HG03060 (cell line): Measurements from ENCODE around the gene SLC44A4.
A peak's percentile ranks its signal among the peaks of the same experiment; 100 is the strongest.
"Not testable (repeated sequence)": the region's sequence is repeated elsewhere in the genome, so short reads cannot be mapped to it uniquely, and the experiment has no call there.

Source experiments
- ATAC-seq: cut with Tn5 transposase; IDR thresholded peaks from one replicate; pipeline ENCODE4 v1.9.1; 2021; ENCODE audit warnings: low read depth, moderate number of reproducible peaks; ENCODE audit not compliant: unreplicated experiment

Gene SLC44A4

DNA sequence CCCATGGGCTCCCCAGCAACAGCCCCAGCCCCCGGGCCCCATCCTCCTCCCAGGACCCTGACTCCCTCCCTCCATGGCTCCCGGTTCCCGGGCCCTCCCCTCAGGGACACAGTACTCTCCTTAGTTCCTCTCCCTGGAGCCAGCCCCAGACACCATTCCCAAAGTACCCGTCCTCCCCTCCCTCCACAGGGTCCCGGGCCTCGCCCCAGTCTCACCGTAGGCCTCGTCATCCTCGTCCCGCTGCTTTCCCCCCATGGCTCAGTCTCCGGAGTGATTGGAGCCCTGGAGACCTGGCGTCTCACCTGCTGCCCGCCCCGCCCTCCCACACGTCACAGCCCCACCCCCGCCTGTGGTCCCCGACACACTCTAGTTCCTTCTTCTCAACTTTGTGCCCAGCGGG is at the start of gene SLC44A4:
TSS of gene SLC44A4 (minus strand) at position 272 of the 400 bp plus-strand sequence. CDS start at position 255, 17 bp downstream.
- no peak for ATAC-seq

DNA sequence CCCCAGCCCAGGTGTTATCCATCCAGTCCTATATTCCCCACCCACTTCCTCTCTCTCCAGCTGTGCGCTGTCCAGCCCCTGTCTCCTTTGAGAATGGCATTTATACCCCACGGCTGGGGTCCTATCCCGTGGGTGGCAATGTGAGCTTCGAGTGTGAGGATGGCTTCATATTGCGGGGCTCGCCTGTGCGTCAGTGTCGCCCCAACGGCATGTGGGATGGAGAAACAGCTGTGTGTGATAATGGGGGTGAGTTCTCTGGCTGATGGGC is 49.8 kb upstream of the SLC44A4 start:
- ATAC-seq: no peak

DNA sequence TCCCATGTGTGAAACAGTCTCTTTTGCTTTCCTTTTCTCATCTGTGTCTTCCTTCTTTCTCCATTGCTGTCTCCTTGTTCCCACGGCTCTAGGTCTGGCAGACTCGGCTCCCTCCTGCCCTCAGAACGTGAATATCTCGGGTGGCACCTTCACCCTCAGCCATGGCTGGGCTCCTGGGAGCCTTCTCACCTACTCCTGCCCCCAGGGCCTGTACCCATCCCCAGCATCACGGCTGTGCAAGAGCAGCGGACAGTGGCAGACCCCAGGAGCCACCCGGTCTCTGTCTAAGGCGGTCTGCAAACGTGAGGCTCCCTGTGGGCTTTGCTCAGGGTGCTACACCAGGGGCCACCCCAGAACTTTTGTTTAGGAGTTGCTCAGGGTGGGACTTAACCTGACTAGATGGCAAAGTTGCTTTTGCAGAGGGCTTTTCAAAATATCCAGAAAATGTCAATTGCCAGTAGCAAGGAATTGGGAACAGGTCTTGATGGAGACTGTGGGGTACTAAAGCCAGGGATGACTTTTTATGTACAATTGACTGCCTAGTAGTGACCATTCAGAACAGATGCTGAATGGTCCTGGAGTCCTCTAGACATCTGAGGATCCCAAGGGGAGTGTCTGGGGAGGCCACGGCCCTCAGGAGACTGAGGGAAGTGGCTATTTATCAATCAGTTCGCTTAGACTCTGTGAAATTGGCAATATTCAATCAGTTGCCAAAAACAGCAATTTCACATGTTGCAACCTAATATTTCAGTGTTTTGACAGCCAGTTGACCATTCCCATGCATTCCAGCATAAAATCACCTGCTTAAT is 49.3 kb upstream of the SLC44A4 start:
- ATAC-seq: no peak

DNA sequence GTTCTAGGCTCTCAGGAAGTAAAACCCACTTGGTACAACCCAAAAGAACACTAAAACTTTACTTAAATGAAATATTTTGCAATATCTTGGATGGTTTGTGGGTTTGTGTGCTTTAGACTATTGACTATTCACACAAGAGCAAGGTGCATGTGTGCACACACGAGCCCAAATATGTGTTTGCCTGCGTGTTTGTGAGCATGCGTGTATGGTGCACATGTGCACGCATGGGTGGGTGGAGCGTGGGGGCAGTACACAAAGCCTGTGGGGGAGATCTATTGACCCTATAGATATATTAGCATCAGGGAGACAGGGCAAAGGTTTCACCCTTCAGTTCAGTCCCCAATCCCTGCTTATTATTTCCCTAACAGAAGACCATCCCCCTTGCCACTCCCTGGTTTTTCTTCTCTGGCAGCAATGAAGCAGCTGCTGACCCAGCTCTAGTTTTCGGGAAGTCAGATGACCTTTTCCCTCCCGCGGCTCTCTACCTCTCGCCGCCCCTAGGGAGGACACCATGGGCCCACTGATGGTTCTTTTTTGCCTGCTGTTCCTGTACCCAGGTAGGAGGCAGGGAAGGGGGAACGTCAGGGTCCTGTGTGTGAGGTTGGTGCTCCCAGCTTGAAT is 48.6 kb upstream of the SLC44A4 start, which contains the start of gene C2:
TSS of gene C2 (plus strand) at position 476 of the 621 bp plus-strand sequence. CDS start at position 512, 36 bp downstream.
- ATAC-seq: no peak

DNA sequence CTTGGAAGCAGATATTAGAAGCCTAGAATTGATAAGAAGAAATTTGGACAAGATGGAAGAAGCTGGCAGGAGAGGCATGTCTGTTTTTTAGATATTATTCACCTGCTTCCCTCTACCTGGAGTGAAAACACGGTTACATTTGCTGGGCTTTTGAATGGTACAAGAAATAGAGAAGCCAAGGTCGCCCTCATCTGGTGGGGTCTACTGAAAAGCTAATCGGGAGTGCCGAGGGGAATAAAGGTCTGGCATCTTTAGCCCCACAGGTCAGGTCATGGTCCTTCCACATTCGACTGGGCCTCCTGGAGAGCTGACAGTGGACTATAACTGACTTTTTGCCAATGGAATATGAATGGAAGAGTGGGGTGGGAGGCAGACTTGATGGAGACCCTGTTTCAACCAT is 44.1 kb upstream of the SLC44A4 start:
- ATAC-seq: no peak

DNA sequence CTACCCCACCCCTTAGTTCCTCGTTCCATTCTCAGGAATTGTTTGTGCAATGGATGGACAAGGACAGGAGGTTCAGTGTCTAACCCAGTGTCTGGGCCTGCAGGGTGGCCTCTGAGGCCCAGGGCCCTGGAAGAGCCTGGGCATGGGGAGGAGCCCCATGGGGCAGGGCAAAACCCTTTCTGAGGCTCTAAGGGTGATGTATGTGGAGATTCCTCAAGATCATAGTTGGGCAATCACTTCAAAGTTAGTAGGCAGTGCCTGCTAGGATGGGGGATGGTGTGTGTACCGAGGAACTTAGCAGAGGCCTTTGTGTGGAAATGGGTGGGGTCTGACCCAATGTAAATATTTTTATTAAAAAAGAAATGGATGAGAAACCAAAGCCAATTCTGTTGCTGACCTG is 42.0 kb upstream of the SLC44A4 start:
- ATAC-seq: no peak

DNA sequence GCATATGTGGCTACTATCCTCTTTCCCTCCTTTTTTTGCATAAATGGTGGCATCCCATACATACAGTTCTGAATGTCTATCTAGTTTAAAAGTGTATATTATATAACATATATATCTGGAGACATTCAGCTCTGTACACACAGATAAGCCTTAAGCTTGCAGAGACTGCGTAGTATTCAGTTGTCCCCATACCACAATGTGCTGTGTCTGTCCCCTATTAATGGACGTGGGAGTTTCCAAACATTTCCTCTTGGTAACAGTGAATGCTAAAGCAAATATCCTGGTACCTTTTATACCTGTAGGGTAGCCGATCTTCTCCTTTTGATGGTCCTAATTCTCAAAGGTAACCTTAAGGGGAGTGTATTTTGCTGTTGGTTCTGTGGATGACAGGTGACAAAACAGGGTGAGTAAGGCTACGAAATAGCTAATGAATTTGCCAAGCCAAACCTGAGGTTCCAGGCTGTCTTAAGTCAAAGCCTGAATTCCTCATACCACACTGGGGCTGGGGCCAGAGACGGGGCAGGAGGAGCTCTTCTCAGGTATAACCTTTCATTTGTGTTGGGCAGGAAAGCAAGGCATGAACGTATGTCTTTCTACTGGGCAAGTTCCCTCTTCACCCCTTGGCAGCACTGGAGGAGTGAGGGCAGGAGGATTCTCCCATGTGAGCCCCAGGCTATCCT is 41.0 kb upstream of the SLC44A4 start:
- ATAC-seq: no peak

DNA sequence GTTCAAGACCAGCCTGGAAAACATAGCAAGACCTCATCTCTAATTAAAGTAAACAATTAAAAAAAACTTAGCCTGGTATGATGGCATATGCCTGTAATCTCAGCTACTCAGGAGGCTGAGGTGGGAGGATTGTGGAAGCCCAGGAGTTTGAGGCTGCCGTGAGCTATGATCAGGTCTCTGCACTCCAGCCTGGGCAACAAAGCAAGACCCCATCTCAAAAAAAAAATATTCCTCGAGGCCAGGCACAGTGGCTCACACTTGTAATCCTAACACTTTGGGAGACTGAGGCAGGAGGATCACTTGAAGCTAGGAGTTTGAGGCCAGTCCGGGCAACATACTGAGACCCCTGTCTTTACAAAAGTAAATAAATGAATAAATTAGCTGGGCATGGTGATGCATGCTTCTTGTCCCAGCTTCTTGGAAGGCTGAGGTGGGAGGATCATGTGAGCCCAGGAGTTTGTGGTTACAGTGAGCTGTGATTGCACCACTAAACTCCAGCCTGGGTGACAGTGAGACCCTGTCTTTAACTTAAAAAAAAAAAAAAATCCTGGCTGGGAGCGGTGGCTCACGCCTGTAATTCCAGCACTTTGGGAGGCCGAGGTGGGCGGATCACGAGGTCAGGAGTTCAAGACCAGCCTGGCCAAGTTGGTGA is 39.4 kb upstream of the SLC44A4 start:
- ATAC-seq: no peak

DNA sequence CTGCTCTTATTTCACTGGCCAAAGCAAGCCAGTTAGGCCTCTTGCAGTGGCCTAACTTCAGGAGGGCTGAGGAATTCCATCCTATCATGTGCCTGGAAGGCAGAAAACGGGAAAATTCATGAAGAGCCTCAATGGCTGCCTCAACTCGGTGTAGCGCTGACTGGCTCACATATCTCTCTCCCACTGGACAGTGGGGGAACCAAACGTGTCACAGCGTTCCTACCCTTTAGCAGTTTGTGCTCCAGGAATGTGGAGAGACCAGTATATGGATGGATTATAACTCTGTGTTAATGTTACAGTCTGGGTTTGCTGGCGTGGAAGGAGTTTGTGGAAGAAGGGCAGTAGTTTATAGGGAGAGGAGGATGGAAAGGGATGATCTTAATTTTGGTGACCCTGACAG is 37.0 kb upstream of the SLC44A4 start:
- ATAC-seq: no peak

DNA sequence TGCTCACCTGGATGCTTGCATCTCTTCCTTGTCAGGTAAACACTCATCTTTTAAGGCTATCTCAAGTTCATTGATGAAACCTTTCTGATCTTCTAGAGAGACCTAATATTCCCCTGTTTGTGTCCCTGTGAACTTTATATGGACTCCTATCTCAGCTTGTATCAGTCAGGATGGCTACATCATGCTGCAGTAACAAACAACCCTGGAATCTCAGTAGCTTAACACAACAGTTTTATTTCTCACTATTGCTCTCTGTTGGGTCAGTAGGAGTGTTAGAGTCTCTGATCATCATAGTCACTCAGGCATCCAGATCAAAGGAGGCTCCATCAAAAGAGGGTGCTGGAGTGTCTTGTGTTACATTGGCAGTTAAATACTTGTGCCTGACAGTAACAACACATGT is 36.6 kb upstream of the SLC44A4 start:
- ATAC-seq: no peak

DNA sequence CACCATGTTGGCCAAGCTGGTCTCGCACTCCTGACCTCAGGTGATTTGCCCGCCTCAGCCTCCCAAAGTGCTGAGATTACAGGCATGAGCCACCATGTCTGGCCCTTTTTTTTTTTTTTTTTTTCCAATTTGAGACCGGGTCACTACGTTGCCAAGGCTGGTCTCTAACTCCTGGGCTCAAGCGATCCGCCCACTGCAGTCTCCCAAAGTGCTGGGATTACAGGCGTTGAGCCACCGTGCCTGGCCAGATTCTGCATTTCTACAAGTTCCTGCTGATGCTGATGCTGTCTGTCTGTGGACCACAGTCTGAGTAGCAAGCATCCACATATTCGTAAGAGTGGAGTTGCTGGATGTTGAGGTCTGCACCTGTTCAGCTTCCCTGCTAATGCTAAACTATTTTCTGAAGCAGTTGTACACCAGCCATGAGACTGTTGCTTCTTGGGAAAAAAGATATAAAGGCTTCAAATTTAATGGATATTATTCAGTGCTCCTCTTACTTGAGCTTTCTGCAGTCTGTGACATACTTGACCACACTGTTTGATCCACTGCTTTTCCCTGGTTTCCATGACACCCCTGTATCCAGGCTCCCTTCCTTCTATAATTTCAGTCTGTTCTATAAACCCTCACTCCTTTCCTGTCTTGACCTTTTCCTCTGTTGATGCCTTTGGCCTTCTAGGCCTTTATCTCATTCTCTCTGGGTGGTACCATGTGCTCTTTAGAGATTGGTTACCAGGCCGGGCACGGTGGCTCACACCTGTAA is 33.2 kb upstream of the SLC44A4 start:
- ATAC-seq: no peak

DNA sequence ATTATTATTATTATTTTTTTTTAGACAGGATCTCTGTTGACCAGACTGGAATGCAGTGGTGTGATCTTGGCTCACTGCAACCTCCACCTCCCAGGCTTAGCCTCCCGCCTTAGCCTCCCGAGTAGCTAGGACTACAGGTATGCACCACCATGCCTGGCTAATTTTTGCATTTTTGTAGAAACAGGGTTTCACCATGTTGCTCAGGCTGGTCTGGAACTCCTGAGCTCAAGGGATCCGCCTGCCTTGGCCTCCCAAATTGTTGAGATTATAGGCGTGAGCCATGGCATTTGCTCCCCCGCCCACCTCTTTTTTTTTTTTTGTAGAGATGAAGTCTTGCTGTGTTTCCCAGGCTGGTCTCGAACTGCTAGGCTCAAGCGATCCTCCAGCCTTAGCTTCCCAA is 30.5 kb upstream of the SLC44A4 start:
- ATAC-seq: not testable (repeated sequence)

DNA sequence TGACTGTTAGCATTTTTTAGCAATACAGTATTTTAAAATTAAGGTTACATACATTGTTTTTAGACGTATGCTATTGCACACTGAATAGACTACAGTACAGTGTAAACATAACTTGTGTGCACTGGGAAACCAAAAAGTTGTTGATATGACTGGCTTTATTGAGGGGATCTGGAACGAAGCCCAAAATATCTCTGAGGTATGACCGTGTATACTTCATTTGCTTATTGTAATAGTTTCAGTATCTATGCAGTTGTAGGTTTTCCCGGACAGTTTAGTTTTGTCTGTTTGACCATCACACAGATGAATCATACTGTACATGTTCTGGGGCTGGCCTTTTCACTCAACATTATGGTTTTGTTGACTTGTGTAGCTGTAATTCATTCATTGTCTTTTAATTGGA is 30.0 kb upstream of the SLC44A4 start:
- peak; percentile 61 for ATAC-seq

DNA sequence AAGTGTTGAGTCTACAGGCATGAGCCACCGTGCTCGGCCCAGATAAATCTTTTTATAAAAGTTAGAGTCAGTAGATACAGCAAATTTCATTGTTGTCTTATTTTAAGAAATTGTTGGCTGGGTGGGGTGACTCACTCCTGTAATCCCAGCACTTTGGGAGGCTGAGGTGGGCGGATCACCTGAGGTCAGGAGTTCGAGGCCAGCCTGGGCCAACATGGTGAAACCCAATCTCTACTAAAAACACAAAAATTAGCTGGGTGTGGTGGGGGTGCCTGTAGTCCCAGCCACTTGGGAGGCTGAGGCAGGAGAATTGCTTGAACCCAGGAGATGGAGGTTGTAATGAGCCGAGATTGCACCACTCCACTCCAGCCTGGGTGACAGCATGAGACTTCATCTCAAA is 29.5 kb upstream of the SLC44A4 start:
- ATAC-seq: not testable (repeated sequence)

DNA sequence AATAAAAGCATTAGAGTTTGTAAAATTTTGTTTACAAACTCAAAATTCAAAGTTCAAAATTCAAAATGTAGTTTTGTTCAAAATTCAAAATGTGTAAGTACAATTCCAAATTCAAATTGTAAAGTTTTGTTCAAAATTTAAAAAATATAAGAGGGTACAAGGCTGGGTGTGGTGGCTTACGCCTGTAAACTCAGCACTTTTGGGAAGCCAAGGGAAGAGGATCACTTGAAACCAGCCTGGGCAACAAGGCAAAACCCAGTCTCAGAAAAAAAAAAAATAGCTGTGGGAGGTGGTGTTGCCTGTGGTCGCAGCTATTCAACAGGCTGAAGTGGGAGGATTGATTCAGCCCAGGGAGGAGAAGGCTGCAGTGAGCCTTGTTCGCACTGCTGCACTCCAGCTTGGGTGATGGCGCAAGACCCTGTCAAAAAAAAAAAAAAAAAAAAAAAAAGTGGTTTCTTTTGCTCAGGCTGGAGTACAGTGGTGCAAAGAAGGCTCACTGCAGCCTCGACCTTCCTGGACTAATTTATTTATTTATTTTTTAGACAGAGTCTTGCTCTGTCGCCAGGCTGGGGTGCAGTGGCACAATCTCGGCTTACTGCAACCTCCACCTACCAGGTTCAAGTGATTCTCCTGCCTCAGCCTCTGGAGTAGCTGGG is 28.5 kb upstream of the SLC44A4 start:
- ATAC-seq: no peak

DNA sequence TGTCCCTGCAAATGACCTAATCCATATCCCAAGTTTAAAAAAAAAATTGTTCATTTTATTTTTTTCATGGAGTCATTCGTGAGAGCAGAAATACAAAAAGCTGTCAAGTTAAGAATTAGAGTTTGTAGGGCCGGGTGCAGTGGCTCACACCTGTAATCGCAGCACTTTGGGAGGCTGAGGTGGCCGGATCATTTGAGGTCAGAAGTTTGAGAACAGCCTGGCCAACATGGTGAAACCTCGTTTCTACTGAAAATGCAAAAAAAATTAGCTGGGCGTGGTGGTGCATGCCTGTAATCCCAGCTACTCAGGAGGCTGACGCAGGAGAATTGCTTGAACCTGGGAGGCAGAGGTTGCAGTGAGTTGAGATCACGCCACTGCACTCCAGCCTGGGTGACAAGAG is 27.9 kb upstream of the SLC44A4 start:
- not testable (repeated sequence) for ATAC-seq

DNA sequence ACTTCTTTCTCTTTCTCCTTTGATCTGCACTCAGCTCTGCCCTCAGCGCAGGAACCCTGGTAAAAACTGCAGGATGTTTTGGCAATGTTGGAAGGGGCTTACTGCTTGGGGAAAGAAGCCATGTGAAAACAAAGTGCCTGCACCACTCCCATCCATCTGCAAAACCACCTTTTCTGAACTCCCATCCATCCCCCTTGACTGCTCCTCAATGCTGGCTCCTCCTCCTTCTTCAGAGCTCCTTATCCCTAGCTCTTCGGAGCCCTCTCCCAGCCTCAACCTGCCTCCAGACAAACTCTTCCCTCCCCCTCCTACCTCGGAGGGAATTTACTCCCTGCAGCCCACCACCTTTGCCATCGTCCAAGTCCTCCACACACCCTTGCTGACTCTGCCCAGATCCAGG is 27.3 kb upstream of the SLC44A4 start:
- ATAC-seq: no peak

DNA sequence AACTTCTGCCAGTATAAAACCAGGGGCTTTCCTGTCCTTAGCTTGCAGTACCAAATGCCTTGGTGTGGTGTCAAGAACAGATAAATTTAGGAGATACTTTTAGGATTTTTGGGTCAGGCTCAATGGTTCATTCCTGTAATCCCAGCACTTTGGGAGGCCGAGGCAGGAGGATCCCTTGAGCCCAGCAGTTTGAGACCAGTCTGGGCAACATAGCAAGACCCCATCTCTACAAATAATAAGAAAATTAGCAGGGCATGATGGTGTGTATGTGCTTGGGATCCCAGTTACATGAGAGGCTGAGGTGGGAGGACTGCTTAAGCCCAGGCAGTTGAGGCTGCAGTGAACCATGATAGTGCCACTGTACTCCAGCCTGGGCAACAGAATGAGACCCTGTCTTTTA is 26.2 kb upstream of the SLC44A4 start:
- no peak for ATAC-seq

DNA sequence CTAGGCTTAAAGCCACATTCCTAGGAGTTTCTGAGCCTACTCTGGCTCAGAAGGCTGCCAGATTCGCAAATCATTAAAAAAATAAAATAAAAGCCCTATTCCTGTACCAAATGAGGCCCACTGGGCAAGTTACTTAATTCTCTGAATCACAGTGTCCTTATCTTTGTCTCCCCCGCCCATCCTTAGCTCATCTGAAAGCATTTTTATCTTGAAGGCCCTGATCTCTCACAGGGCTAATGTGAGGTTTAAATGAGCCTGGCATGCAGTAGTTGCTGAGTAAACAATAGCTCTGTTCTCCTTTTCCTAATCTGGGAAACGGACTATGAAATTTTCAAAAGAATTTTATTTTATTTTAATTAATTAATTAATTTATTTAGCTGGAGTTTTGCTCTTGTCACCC is 25.2 kb upstream of the SLC44A4 start:
- ATAC-seq: no peak
